ENCODE data around the gene CPSF6.

The CPSF6 gene

DNA sequence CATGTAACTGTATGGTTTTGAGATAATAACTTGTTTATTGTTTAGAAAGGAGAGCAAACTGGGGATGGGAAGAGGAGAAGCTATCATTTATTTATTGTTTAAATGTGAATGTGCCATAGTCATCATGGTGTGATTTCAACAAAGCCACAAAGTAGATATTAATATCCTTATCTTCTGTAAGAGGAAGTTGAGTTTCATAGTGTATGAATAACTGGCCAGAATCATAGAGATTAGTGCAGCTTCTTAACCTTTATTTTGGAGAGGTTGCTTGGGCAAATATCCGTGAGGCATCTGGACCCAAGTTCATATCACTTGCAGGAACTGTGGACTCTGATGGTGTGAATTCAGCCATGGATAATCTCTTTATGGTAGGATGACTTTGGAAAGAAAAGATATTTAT is 82.0 kb downstream of the CPSF6 start:
- Histone ChIP-seq H3K9me3 (ENCODE audit: insufficient read depth, low read length) (peaks cover 6% of the 10 kb centered on the region; the same call in 1 of the 2 replicates), H2AFZ (ENCODE audit: low read depth, low read length) (no peak overlapping the region), H3K4me1 (ENCODE audit: low read length) (peaks cover 17% of the 10 kb centered on the region), H4K20me1 (ENCODE audit: insufficient read depth, low read length) (no peaks in the 10 kb centered on the region), H3K27ac (ENCODE audit: low read length) (no peak overlapping the region), H3K79me2 (ENCODE audit: low read length) (no peaks in the 10 kb centered on the region), H3K9ac (ENCODE audit: low read length) (no peak overlapping the region), H3K4me3 (ENCODE audit: low read length) (no peak overlapping the region), H3K27me3 (ENCODE audit: low read depth, low read length) (no peaks in the 10 kb centered on the region), H3K4me2 (ENCODE audit: low read length) (no peak overlapping the region), H3K36me3 (replicated peaks; ENCODE audit: low read depth, low read length) (no peaks in the 10 kb centered on the region)
- no peak for TF ChIP-seq EZH2phosphoT487 (IDR thresholded peaks at IDR 0.05; ENCODE audit: low read depth)
- TF ChIP-seq, protein P1, sequence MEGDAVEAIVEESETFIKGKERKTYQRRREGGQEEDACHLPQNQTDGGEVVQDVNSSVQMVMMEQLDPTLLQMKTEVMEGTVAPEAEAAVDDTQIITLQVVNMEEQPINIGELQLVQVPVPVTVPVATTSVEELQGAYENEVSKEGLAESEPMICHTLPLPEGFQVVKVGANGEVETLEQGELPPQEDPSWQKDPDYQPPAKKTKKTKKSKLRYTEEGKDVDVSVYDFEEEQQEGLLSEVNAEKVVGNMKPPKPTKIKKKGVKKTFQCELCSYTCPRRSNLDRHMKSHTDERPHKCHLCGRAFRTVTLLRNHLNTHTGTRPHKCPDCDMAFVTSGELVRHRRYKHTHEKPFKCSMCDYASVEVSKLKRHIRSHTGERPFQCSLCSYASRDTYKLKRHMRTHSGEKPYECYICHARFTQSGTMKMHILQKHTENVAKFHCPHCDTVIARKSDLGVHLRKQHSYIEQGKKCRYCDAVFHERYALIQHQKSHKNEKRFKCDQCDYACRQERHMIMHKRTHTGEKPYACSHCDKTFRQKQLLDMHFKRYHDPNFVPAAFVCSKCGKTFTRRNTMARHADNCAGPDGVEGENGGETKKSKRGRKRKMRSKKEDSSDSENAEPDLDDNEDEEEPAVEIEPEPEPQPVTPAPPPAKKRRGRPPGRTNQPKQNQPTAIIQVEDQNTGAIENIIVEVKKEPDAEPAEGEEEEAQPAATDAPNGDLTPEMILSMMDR (IDR thresholded peaks at IDR 0.05; ENCODE audit: low read depth, low read length) = no peak
